Stimulated activated CD4-positive, alpha-beta T cell treated with anti-CD3 and anti-CD28 coated beads, TNF-alpha, amount 100 ng/mL, for 1 hour (primary cell): Measurements from ENCODE around the gene MIB1.
"Not testable (repeated sequence)": the region's sequence is repeated elsewhere in the genome, so short reads cannot be mapped to it uniquely, and the experiment has no call there.

ENCODE experiments used
- DNase-seq, 3 donors: peaks; one replicate each; pipeline ENCODE4 v3.0.0-alpha.2; 2020; ENCODE audit warnings: low read depth in 3 of 3, low spot score in 1 of 3

MIB1 gene

DNA sequence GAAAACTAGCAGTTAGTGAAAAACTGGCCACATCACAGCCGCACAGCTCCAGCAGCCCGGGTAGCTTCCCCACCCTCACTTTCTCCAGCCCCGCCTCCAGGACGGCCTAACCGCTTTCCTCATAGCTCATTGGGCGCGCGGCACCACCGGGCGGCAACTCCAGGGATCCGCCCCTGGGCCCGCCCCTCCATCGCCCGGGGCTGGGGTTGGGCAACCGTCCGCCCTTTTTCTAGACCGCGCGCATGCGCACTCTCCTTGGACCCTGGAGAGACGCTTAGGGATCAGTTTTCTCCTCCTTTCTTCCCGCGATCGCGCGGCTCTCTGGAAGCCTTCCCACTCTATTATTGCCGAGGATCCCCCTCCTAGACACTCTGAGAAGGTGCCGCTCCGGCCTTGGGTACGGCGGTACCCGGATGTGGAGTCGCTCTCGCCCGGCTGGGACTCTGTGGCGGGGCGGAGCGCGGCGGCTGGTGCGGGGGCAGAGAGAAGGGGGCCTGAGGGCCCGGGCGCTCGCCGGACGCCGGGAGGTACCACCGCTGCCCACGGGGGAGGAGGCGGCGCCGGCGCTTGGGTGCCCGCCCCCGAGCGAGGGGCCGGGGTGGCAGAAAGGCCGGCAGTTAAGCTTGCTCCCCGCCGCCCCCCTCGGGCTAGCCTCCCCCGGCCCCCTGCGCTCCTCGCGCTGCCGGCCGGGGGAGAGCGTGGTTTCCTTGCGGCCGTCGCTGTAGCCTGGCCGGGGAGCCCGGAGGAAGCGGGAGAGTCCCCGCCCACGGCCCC, at the start of gene MIB1:
MIB1 (plus strand) TSS at position 255 of the 774 bp plus-strand sequence. CDS start 792 bp downstream, outside the sequence.
- peak; percentile 93 to 98 (median 96) for DNase-seq

DNA sequence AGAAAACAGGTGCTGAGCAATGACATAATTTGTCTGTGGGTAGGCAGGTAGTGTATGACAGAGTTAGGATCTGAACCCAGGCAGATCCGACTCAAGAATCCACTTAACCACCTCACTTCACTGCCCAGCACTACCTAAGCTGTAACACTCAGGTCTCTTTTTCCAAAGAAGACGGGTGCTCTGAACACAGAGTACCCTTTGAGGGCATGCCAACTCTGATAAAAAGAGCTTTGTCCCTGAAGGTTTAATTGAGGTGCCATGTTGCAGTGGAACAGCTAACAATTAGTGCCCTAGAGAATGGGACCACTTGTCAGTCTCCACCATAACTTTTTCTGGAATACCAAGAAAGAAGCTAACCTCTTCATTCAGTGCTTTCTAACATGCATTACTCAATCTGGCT, 47.3 kb upstream of the MIB1 start:
- DNase-seq = no peak

DNA sequence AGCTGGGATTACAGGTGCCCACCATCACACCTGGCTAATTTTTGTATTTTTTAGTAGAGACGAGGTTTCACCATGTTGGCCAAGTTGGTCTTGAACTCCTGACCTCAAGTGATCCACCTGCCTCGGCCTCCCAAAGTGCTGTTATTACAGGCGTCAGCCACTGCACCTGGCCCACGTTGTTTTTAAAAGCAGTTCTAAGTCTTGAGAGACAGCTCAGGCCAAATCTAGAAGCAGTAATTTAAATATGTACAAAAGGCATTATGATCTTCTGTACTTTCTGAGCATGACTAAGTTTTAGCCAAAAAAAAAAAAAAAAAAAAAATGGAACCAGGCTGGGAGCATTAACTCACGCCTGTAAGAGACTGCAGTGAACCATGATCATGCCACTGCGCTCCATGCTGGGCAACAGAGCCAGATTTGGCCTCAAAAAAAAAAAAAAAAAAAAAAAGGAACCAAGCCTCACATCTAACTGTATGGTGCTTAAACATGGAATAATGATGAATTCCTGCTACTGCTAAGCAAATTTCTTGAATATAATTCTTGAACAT, 40.0 kb upstream of the MIB1 start:
- no peak for DNase-seq

DNA sequence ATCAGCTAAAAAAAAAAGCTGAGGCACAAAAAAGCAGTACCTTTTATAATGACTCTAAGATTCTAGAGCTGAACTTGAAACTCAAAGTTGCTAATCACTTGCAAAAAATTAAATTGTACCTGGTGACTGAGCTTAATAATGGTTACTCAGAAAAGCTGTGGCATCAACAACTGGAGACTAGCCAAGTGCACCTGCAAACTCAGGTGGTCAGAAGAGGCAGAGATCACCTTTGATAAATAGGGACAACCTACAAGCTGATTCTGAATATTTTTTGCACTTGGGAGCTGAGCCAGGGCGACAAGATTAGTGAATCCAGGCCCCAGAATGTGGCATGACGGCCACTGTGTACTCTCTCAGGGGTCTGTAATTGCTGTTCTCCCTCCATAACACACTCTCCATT, 39.0 kb upstream of the MIB1 start:
- DNase-seq = no peak

DNA sequence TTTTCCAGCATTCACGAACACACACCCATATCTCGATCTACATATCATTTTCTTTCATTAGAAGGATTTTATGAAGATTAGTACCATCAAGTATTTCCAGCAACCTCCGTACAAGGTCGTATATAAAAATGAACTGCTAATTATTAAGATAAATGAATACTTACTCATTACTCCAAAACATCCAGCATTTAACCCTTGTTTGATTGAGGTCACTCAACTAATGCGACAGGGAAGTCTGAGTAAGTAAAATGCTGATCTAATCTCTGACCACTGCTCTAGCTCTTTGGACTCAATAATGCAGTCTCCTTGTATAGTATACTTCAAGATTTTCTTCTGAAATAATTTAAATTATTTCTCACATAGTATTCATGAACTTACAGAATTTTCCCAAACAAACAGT, 38.0 kb upstream of the MIB1 start:
- no peak for DNase-seq

DNA sequence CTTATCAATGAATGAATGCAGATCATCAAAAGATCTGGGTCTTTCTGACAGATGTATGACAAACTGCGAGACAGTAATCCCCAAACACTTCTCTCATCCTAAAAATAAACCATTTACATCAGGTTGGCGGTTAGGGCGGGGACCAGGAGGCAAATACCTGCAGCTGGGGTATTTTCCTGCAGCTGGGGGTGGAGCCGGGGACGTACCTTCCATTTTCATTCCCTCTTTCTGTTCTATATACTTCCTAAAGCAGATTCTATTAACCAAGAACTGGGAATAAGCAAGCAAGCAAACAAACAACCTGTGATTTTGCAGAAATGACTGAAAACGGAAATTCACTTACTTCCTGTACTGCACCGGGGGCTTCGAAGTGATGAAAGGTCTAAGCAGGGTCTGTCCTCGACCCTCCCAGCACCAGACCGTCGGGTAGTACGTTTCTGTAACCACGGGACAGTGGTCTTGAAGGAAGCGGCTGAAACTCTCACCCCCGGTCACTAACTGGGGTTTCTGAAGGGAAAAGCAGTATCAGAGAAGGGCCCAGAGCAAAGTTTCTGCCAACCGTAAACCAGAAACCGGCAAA, 37.3 kb upstream of the MIB1 start:
- no peak for DNase-seq

DNA sequence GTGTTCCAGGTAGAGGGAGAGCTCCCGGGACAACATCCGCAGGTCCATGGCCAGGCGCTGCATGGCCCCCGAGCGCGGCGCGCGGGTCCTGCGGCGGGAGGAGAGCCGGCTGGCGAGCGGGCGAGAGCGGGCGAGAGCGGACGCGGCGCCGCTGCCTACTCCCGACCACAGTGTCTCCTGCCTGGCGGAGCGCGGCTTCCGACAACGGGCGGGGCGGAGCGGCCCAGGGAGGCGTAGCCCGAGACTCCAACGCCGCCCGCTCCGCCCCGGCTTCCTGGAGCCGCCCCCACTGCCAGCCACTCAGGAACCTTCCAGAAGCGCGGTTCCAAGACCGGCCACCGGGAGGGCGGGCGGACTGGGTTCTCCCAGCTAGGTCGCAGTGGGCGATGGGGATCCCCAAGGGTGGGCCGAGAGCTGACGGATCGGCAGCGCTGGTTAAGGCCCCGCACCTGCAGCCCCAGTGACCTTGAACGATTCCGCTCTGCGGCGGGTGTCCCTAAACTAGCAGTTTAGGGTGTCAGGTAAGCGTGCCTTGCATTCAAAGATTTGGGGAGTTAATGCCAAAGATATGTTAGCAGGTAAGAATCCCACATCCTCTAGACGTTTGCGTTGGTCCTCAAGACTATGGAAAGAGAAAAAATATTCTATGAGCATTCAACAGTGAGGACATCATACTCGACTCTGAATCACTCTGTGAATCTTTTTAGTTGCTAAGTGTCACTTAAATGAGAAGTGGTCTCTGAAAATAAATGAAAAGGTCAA, 35.8 kb upstream of the MIB1 start, which contains the start of gene ABHD3:
ABHD3 (minus strand) TSS at position 172 of the 762 bp plus-strand sequence; CDS start at position 63, 109 bp downstream.
- DNase-seq = peak; percentile 67 to 81 (median 80)

DNA sequence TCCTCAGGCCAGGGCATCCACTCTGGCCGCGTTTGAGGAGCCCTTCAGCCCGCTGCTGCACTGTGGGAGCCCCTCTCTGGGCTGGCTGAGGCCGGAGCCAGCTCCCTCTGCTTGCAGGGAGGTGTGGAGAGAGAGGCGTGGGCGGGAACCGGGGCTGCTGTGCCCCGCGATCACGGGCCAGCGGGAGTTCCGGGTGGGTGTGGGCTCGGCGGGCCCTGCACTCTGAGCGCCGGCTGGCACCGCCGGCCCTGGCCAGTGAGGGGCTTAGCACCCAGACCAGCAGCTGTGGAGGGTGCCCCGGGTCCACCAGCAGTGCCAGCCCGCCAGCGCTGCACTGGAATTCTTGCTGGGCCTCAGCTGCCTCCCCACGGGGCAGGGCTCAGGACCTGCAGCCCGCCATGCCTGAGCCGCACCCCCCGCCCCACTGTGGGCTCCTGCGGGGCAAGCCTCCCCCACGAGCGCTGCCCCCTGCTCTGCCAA, 34.2 kb upstream of the MIB1 start:
- no peak for DNase-seq

DNA sequence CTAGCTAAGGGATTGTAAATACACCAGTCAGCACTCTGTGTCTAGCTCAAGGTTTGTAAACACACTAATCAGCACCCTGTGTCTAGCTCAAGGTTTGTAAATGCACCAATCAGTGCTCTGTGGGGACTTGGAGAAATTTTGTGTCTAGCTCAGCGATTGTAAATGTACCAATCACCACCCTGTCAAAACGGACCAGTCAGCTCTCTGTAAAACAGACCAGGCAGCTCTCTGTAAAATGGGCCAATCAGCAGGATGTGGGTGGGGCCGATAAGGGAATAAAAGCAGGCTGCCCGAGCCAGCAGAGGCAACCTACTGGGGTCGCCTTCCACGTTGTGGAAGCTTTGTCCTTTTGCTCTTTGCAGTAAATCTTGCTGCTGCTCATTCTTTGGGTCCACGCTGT, 33.5 kb upstream of the MIB1 start:
- not testable (repeated sequence) for DNase-seq

DNA sequence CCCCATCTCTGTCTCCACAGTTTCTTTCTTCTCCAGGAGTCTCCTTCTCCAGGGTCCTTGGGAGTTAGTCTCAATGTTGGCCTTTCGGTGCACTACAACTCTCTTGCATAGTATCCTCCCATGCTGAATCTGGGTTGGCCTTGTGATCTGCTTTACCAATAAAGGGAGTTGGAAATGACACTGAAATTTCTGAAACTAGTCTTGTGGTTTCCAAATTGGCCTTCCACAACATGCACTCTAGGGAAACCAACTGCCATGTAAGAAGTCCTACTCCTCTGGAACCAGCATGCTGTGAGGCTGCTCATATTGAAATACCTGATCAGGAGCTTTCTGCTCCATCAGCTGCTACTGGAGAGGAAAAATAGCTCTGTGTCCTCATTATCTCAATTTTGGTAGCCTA, 26.1 kb upstream of the MIB1 start:
- no peak for DNase-seq

DNA sequence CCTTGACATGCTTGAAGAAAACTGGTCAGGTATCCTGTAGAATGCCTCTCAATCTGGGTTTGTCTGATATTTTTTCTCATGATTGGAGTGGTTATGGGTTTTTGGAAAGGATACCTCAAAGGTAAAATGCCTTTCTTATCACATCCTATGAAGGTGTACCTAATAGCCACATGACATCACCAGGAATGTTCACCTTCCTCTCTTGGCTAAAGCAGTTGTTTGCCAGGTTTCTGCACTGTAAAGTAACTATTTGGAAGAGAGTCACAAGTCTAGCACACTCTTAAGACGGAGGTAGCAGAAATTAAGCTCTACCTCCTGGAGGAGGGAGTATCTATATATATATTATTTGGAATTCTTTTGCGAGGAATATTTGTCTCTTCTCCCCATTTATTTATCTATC, 17.9 kb upstream of the MIB1 start:
- no peak for DNase-seq

DNA sequence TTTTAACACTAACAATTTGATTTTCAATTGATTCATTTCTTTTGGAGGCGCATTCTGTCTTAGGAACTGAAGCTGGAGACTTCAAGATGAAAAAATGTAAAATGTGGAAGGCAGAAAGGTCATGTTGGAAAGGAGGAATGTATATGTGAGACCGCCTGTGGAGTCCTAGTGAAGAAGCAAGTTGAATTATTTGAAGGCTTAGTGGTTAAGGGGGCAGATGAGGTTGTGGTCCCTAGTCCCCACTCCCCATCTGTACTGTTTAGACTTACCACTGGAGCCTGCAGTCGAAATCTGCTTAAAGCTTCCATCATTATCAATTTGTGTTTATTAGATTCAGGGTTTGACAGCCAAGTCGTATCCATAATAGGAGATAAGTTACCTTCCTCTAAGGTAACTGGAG, 15.4 kb upstream of the MIB1 start:
- DNase-seq = no peak

DNA sequence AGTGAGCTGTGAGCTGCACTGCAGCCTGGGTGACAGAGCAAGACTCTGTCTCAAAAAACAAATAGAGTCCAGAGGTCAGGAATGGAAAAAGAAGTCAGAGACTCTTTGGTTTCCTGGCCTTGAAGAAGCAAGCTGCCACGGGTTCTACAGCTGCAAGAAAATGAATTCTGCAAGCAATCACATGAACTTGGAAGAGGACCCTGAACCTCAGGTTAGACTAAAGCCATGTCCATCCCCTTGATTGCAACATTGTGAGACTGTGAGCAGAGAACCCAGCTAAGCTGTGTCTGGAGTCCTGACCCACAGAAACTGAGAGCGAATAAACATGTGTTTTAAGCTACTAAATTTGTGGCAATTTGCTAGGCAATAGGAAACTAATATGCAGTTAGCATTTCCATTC, 12.9 kb upstream of the MIB1 start:
- no peak for DNase-seq

DNA sequence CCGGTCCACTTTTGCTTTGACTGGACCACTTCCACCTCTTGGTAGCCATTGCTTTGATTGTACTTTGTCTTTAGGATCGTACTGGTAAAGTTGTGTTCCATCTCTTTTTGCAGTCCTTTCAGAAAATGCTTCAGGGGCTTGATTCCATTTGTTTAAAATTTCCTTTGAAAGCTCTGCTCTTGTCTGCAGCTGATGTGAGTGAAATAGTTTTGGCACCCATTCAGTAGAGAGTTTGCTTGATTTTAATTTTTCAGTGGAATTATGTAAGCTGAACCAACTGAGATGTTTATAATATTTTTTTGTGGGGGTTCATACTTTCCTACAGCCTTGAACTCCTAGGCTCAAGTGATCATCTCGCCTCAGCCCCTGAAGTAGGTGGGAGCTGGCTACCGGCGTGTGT, 7.6 kb upstream of the MIB1 start:
- no peak for DNase-seq

DNA sequence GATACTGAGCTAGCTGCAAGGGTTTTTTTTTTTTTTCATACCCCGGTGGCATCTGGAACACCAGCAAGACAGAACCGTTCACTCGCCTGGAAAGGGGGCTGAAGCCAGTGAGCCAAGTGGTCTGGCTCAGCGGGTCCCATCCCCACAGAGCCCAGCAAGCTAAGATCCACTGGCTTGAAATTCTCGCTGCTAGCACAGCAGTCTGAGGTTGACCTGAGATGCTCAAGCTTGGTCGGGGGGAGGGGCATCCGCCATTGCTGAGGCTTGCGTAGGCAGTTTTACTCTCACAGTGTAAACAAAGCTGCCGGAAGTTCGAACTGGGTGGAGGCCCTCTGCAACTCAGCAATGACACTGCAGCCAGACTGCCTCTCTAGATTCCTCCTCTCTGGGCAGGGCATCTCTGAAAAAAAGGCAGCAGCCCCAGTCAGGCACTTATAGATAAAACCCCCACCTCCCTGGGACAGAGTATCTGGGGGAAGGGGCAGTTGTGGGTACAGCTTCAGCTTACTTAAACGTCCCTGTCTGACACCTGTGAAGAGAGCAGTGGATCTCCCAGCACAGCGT, 5.1 kb upstream of the MIB1 start:
- DNase-seq = peak in 1 of 3 donors; percentile 8

DNA sequence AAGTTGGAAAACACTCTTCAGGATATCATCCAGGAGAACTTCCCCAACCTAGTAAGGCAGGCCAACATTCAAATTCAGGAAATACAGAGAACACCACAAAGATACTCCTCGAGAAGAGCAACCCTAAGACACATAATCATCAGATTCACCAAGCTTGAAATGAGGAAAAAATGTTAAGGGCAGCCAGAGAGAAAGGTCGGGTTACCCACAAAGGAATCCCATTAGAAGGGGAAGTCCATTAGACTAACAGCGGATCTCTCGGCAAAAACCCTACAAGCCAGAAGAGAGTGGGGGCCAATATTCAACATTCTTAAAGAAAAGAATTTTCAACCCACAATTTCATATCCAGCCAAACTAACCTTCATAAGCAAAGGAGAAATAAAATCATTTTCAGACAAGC, 3.7 kb upstream of the MIB1 start:
- DNase-seq = not testable (repeated sequence)

DNA sequence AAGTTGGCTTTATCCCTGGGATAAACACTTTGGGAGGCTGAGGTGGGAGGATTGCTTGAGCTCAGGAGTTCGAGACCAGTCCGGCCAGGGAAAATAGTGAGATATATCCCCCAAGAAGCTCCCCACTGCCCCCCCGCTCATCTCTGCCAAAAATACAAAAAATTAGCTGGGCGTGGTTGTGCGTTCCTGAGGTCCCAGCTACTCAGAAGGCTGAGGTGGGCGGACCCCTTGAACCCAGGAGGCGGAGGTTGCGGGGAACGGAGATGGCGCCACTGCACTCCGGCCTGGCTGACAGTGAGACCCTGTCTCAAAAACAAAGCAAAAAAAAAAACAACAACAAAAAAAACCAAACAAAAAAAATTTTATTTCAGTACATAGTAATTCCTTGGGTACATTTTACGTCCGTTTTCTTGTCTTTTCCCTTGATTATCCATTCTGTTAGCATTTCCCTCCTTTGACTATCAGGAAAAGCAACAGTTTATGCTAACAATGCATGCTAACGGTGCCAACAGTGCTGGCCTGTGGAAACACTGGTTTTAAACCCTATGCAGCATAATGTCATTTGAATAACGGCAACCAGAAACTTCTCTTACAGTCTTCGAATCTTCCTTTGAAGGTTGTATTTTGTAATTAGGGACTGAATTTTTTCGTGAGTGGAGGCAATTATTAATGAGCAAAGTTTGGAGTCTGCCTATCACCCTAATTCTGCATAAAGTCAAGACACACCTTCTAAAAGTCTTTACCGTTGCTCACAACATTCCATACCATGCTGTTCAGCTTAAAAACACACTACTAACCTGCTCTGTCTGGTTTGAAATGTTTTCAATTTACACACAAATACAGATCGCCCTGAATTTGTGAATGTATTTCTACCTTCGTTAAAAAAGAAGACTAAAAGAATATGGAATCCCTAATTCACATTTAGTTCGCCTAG, 721 bp upstream of the MIB1 start:
- no peak for DNase-seq

DNA sequence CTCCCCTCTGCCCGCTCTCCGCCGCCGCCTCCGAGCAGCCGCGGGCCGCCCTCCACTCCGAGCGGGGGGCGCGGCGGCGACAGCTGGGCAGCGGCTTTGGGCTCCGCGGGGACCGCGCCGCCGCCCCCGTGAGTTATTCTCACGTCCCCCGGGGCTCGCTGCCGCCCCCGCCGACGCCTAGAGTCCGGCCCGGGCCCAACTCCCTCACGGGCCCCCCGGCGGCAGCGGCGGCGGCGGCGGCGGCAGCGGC, 645 bp downstream of the MIB1 start:
- no peak for DNase-seq

DNA sequence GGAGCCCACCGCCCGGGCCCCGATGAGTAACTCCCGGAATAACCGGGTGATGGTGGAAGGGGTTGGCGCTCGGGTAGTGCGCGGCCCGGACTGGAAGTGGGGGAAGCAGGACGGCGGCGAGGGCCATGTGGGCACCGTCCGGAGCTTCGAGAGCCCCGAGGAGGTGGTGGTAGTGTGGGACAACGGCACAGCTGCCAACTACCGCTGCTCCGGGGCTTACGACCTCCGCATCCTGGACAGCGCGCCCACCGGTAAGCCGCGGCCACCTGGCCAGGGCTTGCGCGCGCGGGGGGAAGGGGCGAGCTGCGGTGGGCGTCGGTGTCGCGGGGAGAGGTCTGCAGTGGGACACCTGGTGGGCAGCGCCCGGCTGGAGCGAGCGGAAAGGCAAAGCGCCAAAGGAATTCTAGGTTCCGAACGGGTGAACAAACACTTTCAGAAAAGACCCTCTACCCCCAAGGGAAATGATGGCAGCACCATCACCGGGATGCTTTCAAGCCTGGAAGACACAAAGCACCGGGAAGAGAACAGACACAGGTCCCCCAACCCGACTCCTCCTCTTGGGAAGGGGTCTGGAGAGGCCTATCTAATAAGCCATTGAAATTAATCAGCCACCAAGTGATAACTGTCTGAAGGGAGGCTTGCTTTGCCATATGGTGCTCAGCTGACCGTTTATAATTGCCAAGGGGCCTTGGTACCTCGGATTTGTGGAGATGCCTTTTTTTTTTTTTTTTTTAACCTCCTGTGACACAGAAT, 1.1 kb downstream of the MIB1 start:
- peak in 1 of 3 donors; percentile 14 for DNase-seq

DNA sequence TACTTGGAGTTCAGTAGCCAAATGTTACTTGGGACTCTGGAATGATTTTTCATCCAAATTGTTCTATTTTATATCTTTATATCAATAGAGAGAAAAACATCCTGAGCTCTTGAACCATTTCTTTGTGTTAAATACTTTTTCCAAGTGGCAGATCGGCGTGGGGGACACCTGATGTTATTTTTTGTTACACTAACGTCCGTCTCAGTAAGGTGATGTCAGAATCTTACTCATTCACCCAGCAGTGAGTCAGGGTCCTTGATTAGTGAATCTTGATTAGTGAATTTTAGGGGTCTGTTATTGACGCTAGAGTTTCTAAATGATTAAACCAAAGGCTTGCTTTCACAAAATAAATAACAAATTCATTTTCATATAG, 1.7 kb downstream of the MIB1 start:
- DNase-seq = no peak
